Activated CD8-positive, alpha-beta T cell treated with anti-CD3 and anti-CD28 coated beads, Interleukin-2, amount 10 ng/mL, durations not matched to agents 7 days and 5 days (primary cell): ENCODE results near the gene SH2D2A. TPM values are rescaled to one million over a fixed set of nuclear protein-coding genes. Genes with fewer than 3 reads are reported as not detected.

Source experiments
- ATAC-seq: fragments of 150-1000 bp; cut with Tn5 transposase; one replicate; pipeline ENCODE4 v1.10.0; 2021; ENCODE audit warnings: moderate library complexity
- CTCF ChIA-PET: fragments of 350-600 bp; sonication (Branson Sonifier 250); formaldehyde crosslinking; loops from one replicate; lab custom pipeline; 2021; ENCODE audit warnings: antibody characterized with exemption; lab: Charles Lee
- POLR2A ChIA-PET: fragments of 350-600 bp; sonication (Branson Sonifier 250); formaldehyde crosslinking; loops from one replicate; lab custom pipeline; 2021; ENCODE audit warnings: antibody characterized with exemption; lab: Charles Lee
- DNase-seq: peaks from one replicate; pipeline ENCODE4 v3.0.0-alpha.2; 2020
- H3K27ac Mint-ChIP-seq: one replicate; pipeline ENCODE4 v1.8.0; 2021; ENCODE audit warnings: mild to moderate bottlenecking, mixed read lengths
- H3K27me3 Mint-ChIP-seq: one replicate; pipeline ENCODE4 v1.8.0; 2021; ENCODE audit warnings: low read depth, mixed read lengths
- H3K36me3 Mint-ChIP-seq: one replicate; pipeline ENCODE4 v1.8.0; 2021; ENCODE audit warnings: low read depth, mixed read lengths
- H3K4me1 Mint-ChIP-seq: one replicate; pipeline ENCODE4 v1.8.0; 2021; ENCODE audit warnings: low read depth, mixed read lengths
- H3K4me3 Mint-ChIP-seq: one replicate; pipeline ENCODE4 v1.8.0; 2021; ENCODE audit warnings: mild to moderate bottlenecking, mixed read lengths
- H3K9me3 Mint-ChIP-seq: one replicate; pipeline ENCODE4 v1.8.0; 2022; ENCODE audit warnings: mixed read lengths; ENCODE audit not compliant: insufficient read depth
- total RNA-seq, 2 experiments: library from RNA; stranded (reverse); gene quantifications; one replicate each; pipeline ENCODE4 v1.2.3, GENCODE V29; 2021

Gene SH2D2A
- total RNA-seq, 2 experiments from 2014 or later, result 84.0 to 86.7 TPM

DNA sequence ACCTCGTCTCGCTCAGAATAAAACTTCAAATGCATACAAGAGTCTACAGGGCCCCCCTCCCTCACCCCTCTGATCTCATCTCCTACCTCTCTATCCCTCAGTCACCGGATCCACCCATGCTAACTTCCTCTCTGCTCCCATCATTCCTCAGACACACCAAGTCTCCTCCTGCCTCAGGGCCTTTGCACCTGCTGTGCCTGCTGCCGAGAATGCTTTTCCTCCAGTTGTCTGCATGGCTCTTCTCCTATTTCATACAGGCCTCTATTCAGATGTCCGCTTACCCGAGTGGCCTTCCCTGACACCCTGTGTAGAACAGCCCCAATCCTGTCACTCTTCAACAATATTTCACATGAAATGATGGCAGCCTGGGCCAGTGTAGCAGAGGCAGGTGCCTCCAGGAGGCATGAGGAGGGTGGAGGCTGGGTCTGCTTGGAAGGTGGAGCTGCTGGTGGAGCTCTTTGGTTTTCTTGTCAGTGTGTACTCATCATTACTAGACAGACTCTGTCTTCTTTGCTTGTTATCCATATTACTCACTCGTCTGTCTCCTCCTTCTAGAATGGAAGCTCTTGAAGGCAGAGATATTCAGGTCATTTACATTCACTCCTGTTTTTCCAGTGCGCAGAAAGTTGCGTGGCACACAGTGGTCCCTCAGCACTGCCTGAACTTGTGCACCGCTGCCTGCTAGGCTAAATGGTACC lies 4.2 kb downstream of the SH2D2A start:
- Mint-ChIP-seq H3K27me3 (no peaks in the 10 kb centered on the region), H3K4me1 (peaks cover 78% of the 10 kb centered on the region), H3K27ac (peak overlapping the region; percentile 100), H3K36me3 (peaks cover 84% of the 10 kb centered on the region), H3K4me3 (peak overlapping the region; percentile 92), H3K9me3 (no peaks in the 10 kb centered on the region)
- ATAC-seq (no peak), DNase-seq (no peak)
- ChIA-PET POLR2A (interaction anchor here (2.4 to 5.7 kb wide), 2 partner anchors 11 to 36 kb away, joined by 10 to 30 read pairs; no protein-coding TSS in a partner anchor), CTCF (interaction anchor here (0.9 to 11.2 kb wide), 12 partner anchors 10 to 151 kb away, joined by 3 to 164 read pairs (median 8); partner anchors contain the start of genes INSRR, MRPL24 and NTRK1)

DNA sequence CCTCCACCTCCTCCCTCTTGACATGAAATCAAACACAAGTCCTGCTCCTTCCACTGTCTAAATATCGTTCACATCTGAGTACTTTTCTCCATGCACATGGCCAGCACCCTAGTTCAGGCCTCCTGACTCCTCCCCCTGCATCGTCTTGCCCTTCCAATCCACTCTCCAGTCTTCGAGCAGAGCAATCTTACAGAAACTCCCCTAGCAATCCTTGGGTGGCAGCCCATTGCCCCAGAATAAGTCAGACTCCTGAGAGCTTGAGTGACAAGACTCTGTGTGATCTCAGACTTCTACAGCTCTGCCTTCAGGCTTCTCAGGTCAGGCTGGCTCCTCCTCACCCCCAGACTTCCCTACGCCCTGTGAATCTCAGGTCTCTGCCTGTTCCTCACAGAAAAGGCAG lies 5.5 kb downstream of the SH2D2A start:
- Mint-ChIP-seq H3K27me3 (no peaks in the 10 kb centered on the region), H3K4me1 (peaks cover 78% of the 10 kb centered on the region), H3K4me3 (no peak overlapping the region), H3K27ac (peak overlapping the region; percentile 100), H3K36me3 (peaks cover 91% of the 10 kb centered on the region), H3K9me3 (no peaks in the 10 kb centered on the region)
- CTCF ChIA-PET, result interaction anchor here (1.9 to 11.2 kb wide), 4 partner anchors 11 to 85 kb away, joined by 5 to 164 read pairs (median 54); partner anchors contain the start of genes INSRR and NTRK1
- ATAC-seq (no peak), DNase-seq (no peak)
- POLR2A ChIA-PET, result interaction anchor here (1.0 to 5.7 kb wide), 2 partner anchors 10 to 38 kb away, joined by 4 to 30 read pairs; no protein-coding TSS in a partner anchor

DNA sequence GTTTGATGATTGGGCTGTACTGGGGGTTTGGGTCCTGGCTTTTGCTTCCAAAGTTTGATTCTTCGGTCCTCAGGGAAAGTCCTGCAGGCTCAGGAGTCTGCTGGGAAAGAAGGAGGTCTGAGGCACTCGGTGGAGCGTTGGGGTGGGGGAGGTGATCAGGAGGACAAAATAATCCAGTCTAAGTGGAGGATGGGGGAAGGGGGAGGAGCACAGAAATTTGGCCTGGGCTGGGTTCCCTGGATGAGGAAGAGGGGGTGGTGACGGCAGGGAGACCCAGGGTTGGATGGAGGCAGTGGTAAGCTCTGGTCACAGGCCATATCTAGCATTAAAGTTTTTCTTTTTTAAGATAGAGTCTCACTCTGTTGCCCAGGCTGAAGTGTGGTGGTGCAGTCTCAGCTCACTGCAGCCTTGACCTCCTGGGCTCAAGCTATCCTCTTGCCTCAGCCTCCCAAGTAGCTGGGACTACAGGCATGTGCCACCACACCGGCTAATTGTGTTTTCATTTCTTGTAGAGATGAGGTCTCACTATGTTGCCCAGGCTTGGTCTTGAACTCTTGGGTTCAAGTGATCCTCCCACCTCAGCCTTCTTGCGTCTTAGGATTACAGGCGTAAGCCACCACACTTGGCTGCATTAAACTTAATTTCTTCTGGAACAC lies 6.8 kb downstream of the SH2D2A start:
- Mint-ChIP-seq H3K36me3 (peaks cover 84% of the 10 kb centered on the region), H3K4me3 (no peak overlapping the region), H3K27me3 (no peaks in the 10 kb centered on the region), H3K27ac (peak overlapping the region; percentile 66), H3K9me3 (no peaks in the 10 kb centered on the region), H3K4me1 (peaks cover 71% of the 10 kb centered on the region)
- CTCF ChIA-PET, result interaction anchor here (0.8 to 11.2 kb wide), 5 partner anchors 10 to 84 kb away, joined by 4 to 164 read pairs (median 20); partner anchors contain the start of genes INSRR and NTRK1
- POLR2A ChIA-PET, result interaction anchor here (0.6 to 5.7 kb wide), 3 partner anchors 9 to 39 kb away, joined by 3 to 30 read pairs (median 4); no protein-coding TSS in a partner anchor
- ATAC-seq (no peak), DNase-seq (no peak)

DNA sequence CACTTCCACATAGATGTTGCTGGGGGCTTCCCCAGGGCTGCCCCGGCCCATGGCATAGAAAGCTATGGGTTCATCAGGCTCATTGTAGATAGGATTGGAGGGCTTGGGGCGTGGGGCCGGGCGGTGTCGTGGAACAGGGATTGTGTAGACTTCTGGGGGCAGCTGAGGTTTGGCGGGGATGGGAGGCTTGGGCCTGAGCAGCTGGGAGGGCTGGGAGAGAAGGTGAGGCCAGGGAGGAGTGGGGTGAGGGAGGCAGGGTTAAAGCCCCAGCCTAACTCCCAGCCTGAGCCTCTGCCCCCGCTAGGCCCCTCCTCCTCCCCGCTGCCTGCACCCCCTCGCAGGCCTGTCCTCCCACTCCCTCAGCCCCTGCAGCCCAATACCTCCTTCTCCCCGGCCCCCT lies 7.4 kb downstream of the SH2D2A start:
- H3K9me3 Mint-ChIP-seq, result no peaks in the 10 kb centered on the region
- no peak for DNase-seq
- no peaks in the 10 kb centered on the region for H3K27me3 Mint-ChIP-seq
- peaks cover 69% of the 10 kb centered on the region for H3K4me1 Mint-ChIP-seq
- no peak overlapping the region for H3K4me3 Mint-ChIP-seq
- no peak for ATAC-seq
- H3K27ac Mint-ChIP-seq, result peak overlapping the region; percentile 84
- peaks cover 79% of the 10 kb centered on the region for H3K36me3 Mint-ChIP-seq
- ChIA-PET CTCF (interaction anchor here (0.6 to 11.2 kb wide), 5 partner anchors 8 to 83 kb away, joined by 3 to 164 read pairs (median 13); partner anchors contain the start of genes INSRR and NTRK1), POLR2A (interaction anchor here (1.6 to 5.7 kb wide), 2 partner anchors 8 to 24 kb away, joined by 4 to 30 read pairs; no protein-coding TSS in a partner anchor)

DNA sequence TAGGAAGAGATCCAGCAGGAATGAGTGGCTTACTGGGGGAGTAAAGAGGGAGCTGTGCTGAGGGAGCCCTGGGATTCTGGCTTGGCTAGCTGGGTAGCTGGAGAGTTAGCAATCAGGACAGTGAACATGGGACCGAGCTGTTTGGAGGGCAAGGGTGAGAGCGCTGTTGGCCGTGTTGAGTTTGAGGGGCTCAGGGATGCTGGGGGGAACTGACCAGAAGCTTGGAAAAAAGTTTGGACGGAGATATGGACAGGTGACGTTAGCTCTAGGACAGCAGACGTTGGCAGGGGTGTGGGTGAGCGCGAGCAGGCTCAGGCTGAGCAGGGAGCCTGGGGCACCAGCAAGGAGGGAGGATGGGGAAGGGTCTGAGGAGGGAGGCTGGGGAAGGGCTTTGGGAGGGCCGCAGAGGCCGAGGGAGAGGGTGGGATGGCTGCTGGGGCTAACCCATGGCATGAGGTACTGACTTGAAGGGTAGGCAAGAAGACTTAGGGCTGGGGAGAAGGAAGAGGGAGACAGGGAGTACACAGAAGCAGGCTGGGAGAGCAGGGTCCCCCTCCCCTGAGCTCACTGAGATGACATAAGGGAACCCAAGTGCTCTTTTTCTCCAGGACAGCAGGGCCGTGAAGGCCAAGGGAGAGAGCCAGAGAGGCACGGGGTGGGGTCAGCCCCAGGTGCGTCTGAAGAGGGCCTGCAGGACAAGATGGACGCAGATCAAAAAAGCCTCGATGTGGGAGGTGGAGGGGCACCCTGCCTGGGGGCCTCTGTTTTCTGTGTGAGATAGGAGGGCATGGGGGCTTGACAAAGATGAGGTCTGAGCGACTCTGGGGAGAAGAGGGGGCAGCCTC lies 8.2 kb downstream of the SH2D2A start:
- Mint-ChIP-seq H3K9me3 (no peaks in the 10 kb centered on the region), H3K27ac (peak overlapping the region; percentile 84), H3K36me3 (peaks cover 70% of the 10 kb centered on the region), H3K27me3 (no peaks in the 10 kb centered on the region), H3K4me3 (peak overlapping the region; percentile 42), H3K4me1 (peaks cover 65% of the 10 kb centered on the region)
- ChIA-PET CTCF (interaction anchor here (0.6 to 11.2 kb wide), 11 partner anchors 8 to 119 kb away, joined by 3 to 164 read pairs (median 4); partner anchors contain the start of genes INSRR and NTRK1), POLR2A (interaction anchor here (1.3 to 12.8 kb wide), 7 partner anchors 8 to 53 kb away, joined by 4 to 115 read pairs (median 6); partner anchors contain the start of genes INSRR, NTRK1 and SH2D2A)
- no peak for ATAC-seq
- no peak for DNase-seq

DNA sequence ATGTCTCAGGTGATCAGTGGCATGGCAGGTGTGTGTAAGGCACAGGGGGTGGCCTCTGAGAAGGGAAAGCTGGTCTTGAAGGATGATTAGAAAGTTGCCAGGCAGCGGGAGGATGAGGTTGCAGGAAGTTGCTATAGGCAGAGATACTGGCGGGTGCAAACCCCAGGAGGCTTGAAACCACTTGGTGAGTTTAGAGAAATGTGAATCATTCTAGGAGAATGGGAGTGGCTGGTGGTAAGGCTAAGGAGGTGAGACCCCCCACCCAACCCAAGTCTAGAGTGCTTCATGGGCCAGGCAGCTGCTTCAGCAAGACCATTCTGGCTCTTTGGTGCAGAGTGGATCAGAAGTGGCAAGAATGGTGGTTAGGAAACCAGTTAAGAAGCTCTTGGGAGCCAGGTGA lies 9.0 kb downstream of the SH2D2A start:
- H3K9me3 Mint-ChIP-seq, result no peaks in the 10 kb centered on the region
- H3K27ac Mint-ChIP-seq, result peak overlapping the region; percentile 84
- peaks cover 59% of the 10 kb centered on the region for H3K4me1 Mint-ChIP-seq
- H3K4me3 Mint-ChIP-seq, result peak overlapping the region; percentile 42
- H3K36me3 Mint-ChIP-seq, result peaks cover 64% of the 10 kb centered on the region
- ChIA-PET POLR2A (interaction anchor here (1.0 to 12.8 kb wide), 8 partner anchors 9 to 53 kb away, joined by 3 to 115 read pairs (median 5); partner anchors contain the start of genes INSRR, NTRK1 and SH2D2A), CTCF (interaction anchor here (0.6 to 11.2 kb wide), 10 partner anchors 9 to 120 kb away, joined by 3 to 164 read pairs (median 4); partner anchors contain the start of genes INSRR and NTRK1)
- no peaks in the 10 kb centered on the region for H3K27me3 Mint-ChIP-seq
- DNase-seq (peak; percentile 64), ATAC-seq (peak; percentile 37)

DNA sequence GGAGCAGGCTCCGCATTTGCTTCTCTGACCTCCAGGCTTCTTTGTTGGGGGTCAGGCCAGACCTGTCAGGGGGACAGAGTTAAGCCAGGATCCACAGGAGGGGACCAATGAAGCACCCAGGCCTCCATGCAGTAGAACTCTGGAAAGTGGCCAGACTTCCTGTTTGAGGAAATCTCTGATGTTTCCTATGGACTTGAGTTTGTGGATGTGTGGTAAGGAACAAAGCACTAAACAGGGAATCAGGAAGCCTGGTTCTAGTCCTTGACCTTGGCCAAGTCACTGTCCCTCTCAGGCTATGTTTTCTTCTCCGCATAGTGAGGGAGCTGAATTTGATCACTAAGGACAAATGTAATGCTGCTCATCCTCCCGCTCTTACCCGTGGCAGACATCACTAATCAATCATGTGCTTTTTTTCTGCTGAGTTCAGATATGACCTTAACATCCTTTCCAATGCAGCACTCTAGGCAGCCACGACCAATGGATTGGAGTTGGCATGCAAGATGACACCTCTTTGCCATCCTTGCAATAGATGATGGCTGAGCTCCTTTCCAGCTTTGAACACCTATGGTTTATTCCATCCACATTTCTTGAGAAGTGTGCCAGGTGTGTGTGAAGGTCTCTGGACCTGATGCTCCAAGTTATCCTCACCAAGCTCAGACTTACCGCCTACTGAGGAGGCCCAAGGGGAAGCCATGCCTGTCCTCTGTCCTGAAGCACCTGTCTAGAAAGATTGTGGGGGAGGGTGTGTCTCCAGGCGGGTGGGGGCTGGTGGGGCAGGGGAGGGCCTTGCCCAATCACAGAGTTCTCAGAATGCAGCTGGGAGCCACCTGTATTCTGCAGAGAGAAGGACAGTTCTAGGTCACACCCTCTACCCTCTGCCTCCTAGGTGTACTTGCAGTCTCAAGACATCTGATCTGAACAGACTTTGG lies 9.9 kb downstream of the SH2D2A start:
- Mint-ChIP-seq H3K36me3 (peaks cover 59% of the 10 kb centered on the region), H3K4me1 (peaks cover 59% of the 10 kb centered on the region), H3K27ac (peak overlapping the region; percentile 84), H3K27me3 (no peaks in the 10 kb centered on the region), H3K4me3 (no peak overlapping the region), H3K9me3 (no peaks in the 10 kb centered on the region)
- DNase-seq (no peak), ATAC-seq (peak; percentile 3)
- ChIA-PET CTCF (interaction anchor here (1.0 to 11.2 kb wide), 8 partner anchors 8 to 84 kb away, joined by 3 to 164 read pairs (median 7); partner anchors contain the start of genes INSRR and NTRK1), POLR2A (interaction anchor here (1.0 to 12.8 kb wide), 6 partner anchors 9 to 54 kb away, joined by 3 to 115 read pairs (median 6); partner anchors contain the start of genes INSRR, NTRK1 and SH2D2A)

DNA sequence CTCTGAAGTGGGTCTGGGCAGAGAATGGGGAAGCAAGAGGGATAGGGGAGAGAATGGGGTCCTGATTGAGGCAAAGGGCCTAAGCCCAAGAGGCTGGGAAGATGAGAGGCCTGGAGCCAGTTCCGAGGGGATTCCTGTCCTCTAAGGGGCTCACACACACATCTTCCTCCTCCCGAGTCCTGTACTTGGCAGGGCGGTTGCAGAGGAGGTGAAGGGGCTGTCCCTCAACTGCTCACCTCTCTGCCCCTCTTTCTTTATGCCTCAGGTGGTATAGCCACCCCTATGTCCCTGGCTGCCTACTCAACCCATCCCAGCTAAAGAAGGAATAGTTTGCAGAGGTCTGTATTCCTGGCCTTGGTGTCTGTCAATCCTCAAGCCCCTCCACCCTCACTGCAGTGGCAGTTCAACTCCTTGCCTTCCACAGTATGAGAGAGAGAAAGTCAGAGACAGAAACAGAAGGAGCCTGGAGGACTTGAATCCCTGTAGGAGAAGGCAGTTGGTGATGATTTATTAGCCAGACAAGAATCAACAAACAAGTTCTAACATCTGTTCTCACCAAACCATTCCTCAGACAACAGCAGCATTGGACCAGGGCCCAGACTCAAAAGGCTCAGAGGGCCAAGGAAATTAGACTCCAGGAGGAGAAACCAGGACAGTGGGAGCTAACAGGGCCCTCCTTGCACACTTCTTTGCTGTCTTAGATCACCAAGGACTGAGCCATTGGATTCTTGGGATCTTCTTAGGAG lies 10.7 kb downstream of the SH2D2A start:
- Mint-ChIP-seq H3K27ac (peak overlapping the region; percentile 41), H3K27me3 (no peaks in the 10 kb centered on the region), H3K9me3 (no peaks in the 10 kb centered on the region), H3K4me1 (peaks cover 59% of the 10 kb centered on the region), H3K4me3 (no peak overlapping the region), H3K36me3 (peaks cover 58% of the 10 kb centered on the region)
- DNase-seq, result no peak
- ChIA-PET POLR2A (interaction anchor here (0.6 to 12.8 kb wide), 4 partner anchors 10 to 55 kb away, joined by 4 to 115 read pairs (median 24); partner anchors contain the start of genes INSRR, NTRK1 and SH2D2A), CTCF (interaction anchor here (1.0 to 14.1 kb wide), 4 partner anchors 9 to 54 kb away, joined by 3 to 304 read pairs (median 84); partner anchors contain the start of genes INSRR and NTRK1)
- no peak for ATAC-seq

DNA sequence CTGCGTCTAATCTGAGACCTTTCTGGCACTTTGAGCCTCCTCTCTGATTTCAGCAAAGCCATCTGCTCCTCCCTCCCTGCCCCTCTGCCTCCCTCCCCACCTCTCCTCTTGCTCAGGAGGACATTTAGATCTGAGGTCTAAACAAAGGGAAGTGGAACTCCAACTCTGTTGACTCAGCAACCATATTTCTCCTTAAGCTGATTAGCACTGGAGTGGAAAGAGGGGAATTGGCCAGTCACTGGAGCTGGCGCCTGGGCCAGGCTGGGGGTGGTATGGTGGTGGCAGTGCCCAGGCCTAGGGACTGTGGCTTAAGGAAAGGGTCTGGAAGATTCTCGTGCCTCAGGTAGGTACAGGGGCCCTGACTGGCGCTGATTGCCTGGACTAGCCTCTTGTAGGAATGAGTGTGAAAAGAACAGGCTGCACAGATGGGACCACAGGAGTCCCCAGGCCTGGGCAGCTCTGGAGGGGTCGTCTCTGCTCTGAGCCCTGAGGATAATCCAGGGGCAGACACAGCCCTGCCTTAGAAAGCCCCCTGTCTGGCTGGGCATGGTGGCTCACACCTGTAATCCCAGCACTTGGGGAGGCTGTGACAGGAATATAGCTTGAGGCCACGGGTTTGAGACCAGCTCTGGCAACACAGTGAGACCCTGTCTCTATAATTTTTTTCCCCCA lies 11.9 kb downstream of the SH2D2A start:
- peak overlapping the region; percentile 73 for H3K27ac Mint-ChIP-seq

More for the DNA sequence above, 11.9 kb downstream of the SH2D2A start:
- no peak for ATAC-seq
- no peaks in the 10 kb centered on the region for H3K9me3 Mint-ChIP-seq
- peaks cover 55% of the 10 kb centered on the region for H3K4me1 Mint-ChIP-seq
- ChIA-PET CTCF (interaction anchor here (1.1 to 14.1 kb wide), 3 partner anchors 8 to 55 kb away, joined by 4 to 304 read pairs (median 5); partner anchors contain the start of genes INSRR and NTRK1), POLR2A (interaction anchor here (2.5 to 12.8 kb wide), 3 partner anchors 11 to 56 kb away, joined by 9 to 115 read pairs (median 39); partner anchors contain the start of genes INSRR, NTRK1 and SH2D2A)
- no peak overlapping the region for H3K4me3 Mint-ChIP-seq
- H3K27me3 Mint-ChIP-seq, result no peaks in the 10 kb centered on the region
- peaks cover 57% of the 10 kb centered on the region for H3K36me3 Mint-ChIP-seq
- DNase-seq, result no peak
